MCF 10A (cell line): ENCODE data around the gene TMEM156. TPM values are rescaled to one million over a fixed set of nuclear protein-coding genes. Genes with fewer than 3 reads are reported as not detected.
"Not testable (repeated sequence)": the region's sequence is repeated elsewhere in the genome, so short reads cannot be mapped to it uniquely, and the experiment has no call there.

Experiments used
- BruUV-seq: library from RNA; stranded (reverse); fragments of 400-500 nt; replicated peaks from 2 replicates; lab custom pipeline; 2021; lab: Mats Ljungman, UMichigan
- CTCF ChIA-PET: fragments of 300-600 bp; sonication (Branson Sonifier 250); formaldehyde crosslinking; extraction: SDS; loops from one replicate; lab custom pipeline; 2021; ENCODE audit warnings: antibody characterized with exemption, inconsistent platforms; lab: Yijun Ruan, JAX
- POLR2A ChIA-PET: fragments of 300-600, 350-650 bp; sonication (Branson Sonifier 250); formaldehyde crosslinking; extraction: SDS; loops from one replicate; lab custom pipeline; 2020; ENCODE audit warnings: antibody characterized with exemption, inconsistent platforms; lab: Yijun Ruan, JAX
- DNase-seq: peaks from one replicate; pipeline ENCODE4 v3.0.0-alpha.2; 2018; ENCODE audit not compliant: unreplicated experiment
- H3K27ac Mint-ChIP-seq: one replicate; pipeline ENCODE4 v1.8.0; 2022; ENCODE audit warnings: mild to moderate bottlenecking, low read depth, mixed read lengths; ENCODE audit not compliant: unreplicated experiment
- H3K27me3 Mint-ChIP-seq: one replicate; pipeline ENCODE4 v1.8.0; 2022; ENCODE audit warnings: mixed read lengths; ENCODE audit not compliant: insufficient read depth, unreplicated experiment
- H3K36me3 Mint-ChIP-seq: one replicate; pipeline ENCODE4 v1.8.0; 2022; ENCODE audit warnings: mild to moderate bottlenecking, moderate library complexity, mixed read lengths; ENCODE audit not compliant: insufficient read depth, unreplicated experiment
- H3K4me1 Mint-ChIP-seq: one replicate; pipeline ENCODE4 v1.8.0; 2022; ENCODE audit warnings: mixed read lengths; ENCODE audit not compliant: insufficient read depth, unreplicated experiment
- H3K4me3 Mint-ChIP-seq: one replicate; pipeline ENCODE4 v1.8.0; 2022; ENCODE audit warnings: mild to moderate bottlenecking, moderate library complexity, mixed read lengths; ENCODE audit not compliant: unreplicated experiment
- H3K9me3 Mint-ChIP-seq: one replicate; pipeline ENCODE4 v1.8.0; 2022; ENCODE audit warnings: mixed read lengths; ENCODE audit not compliant: unreplicated experiment
- intact Hi-C: fragments of 100-400 bp; cut with micrococcal nuclease; formaldehyde crosslinking; loops from 2 replicates; pipeline ENCODE4 v1.14.1; 2022
- total RNA-seq: library from RNA; stranded (reverse); gene quantifications from 2 replicates; pipeline ENCODE4 v1.2.3, GENCODE V29; 2022
- TF ChIP-seq, protein P1 (sequence below): fragments of 200-600 bp; IDR thresholded peaks from one replicate; pipeline ENCODE4 v1.8.0; 2022; ENCODE audit warnings: antibody characterized with exemption, mild to moderate bottlenecking; ENCODE audit not compliant: unreplicated experiment

Gene TMEM156
- total RNA-seq, 1 experiment from 2014 or later = 5.3 TPM

DNA sequence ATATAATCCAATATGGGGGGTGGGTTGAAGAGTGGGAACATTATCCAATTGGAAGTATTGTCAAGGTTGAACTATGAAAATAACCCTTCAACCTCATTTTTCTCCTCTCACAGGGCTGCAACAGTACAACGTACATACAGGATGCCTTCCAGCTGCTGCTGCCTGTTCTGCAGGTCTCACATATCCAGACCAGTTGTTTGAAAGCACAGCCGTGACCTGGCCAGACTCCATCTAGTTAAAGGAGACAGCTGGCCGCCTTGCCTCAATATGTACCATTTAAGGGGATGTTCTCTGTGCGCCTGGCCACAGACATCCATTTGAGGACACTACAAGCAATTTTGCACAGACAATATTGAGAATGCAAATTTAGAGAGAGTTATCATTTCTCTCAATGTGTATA is 88.9 kb downstream of the TMEM156 start:
- Mint-ChIP-seq H3K4me1 (peaks cover 5% of the 10 kb centered on the region), H3K27ac (no peak overlapping the region), H3K9me3 (no peaks in the 10 kb centered on the region), H3K4me3 (no peak overlapping the region), H3K27me3 (no peaks in the 10 kb centered on the region), H3K36me3 (peaks cover 24% of the 10 kb centered on the region)
- CTCF ChIA-PET = interaction anchor here (0.6 to 1.8 kb wide), 3 partner anchors 12 to 192 kb away, joined by 3 to 8 read pairs (median 3); no protein-coding TSS in a partner anchor
- POLR2A ChIA-PET = no interaction called here
- intact Hi-C loops = no loop called here
- BruUV-seq = no TSS peak
- no peak for DNase-seq
- TF ChIP-seq, protein P1, sequence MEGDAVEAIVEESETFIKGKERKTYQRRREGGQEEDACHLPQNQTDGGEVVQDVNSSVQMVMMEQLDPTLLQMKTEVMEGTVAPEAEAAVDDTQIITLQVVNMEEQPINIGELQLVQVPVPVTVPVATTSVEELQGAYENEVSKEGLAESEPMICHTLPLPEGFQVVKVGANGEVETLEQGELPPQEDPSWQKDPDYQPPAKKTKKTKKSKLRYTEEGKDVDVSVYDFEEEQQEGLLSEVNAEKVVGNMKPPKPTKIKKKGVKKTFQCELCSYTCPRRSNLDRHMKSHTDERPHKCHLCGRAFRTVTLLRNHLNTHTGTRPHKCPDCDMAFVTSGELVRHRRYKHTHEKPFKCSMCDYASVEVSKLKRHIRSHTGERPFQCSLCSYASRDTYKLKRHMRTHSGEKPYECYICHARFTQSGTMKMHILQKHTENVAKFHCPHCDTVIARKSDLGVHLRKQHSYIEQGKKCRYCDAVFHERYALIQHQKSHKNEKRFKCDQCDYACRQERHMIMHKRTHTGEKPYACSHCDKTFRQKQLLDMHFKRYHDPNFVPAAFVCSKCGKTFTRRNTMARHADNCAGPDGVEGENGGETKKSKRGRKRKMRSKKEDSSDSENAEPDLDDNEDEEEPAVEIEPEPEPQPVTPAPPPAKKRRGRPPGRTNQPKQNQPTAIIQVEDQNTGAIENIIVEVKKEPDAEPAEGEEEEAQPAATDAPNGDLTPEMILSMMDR = no peak

DNA sequence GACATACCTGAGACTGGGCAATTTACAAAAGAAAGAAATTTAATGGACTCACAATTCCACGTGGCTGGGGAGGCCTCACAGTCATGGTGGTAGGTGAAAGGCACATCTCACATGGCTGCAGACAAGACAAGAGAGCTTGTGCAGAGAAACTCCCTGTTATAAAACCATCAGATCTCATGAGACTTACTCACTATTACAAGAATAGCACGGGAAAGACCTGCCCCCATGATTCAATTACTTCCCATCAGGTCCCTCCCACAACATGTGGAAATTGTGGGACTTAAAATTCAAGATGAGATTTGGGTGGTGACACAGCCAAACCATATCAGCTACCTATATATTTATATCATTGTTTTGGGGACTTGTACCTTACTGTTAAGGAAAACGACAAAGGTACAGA is 90.3 kb downstream of the TMEM156 start:
- H3K36me3 Mint-ChIP-seq = peaks cover 35% of the 10 kb centered on the region
- H3K27ac Mint-ChIP-seq, DNase-seq, H3K9me3 Mint-ChIP-seq, H3K27me3 Mint-ChIP-seq, H3K4me3 Mint-ChIP-seq, BruUV-seq, intact Hi-C loops, H3K4me1 Mint-ChIP-seq: not testable (repeated sequence)
- CTCF ChIA-PET = interaction anchor here (1.2 to 1.8 kb wide), 3 partner anchors 9 to 193 kb away, joined by 3 to 8 read pairs (median 5); no protein-coding TSS in a partner anchor
- POLR2A ChIA-PET = interaction anchor here (0.7 to 2.1 kb wide), 3 partner anchors 14 to 75 kb away, joined by 3 to 6 read pairs (median 4); partner anchors contain the start of gene FAM114A1

DNA sequence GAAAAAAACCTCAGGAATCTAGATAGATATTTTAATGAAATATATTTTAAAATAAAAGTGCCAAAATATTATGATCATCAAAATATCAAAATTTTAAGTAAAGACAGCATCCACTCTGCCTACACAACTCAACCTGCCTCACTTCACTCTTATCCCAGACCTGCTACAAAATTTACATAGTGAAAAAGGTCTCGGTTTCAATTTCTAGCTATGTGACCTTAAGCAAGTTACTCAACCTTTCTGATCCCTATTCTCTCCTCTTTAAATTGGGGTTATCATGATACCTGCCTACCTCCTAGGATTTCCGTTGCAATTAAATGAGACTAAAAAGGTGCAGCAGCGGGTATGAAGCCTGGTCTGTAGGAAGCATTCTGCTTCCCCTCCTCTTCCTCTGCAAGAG is 91.7 kb downstream of the TMEM156 start:
- H3K36me3 Mint-ChIP-seq = peaks cover 45% of the 10 kb centered on the region
- no peaks in the 10 kb centered on the region for H3K9me3 Mint-ChIP-seq
- no peak for DNase-seq
- no TSS peak for BruUV-seq
- no peak overlapping the region for H3K4me3 Mint-ChIP-seq
- no peaks in the 10 kb centered on the region for H3K27me3 Mint-ChIP-seq
- no peaks in the 10 kb centered on the region for H3K4me1 Mint-ChIP-seq
- intact Hi-C loops = no loop called here
- ChIA-PET POLR2A (no interaction called here), CTCF (interaction anchor here (0.9 to 1.0 kb wide), 2 partner anchors 105 to 195 kb away, joined by 3 to 8 read pairs; no protein-coding TSS in a partner anchor)
- TF ChIP-seq, protein P1 = no peak
- no peak overlapping the region for H3K27ac Mint-ChIP-seq

DNA sequence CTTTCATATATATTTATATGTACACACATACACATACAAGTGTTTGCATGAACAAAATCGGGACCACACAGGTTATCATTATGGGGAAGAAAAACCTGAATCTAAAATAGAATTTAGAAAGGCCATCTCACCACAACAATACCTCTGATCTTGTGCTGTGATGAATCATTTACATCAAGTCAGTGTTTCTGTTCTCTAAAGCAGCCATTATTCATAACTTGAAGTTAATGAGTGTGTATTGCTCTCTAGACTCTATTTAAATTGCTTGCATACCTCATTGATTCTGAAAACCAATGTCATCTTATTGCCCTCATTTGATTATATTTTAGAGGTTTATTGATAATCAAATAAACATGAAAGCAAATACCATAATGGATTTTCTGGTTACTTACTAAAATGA is 93.0 kb downstream of the TMEM156 start:
- H3K27ac Mint-ChIP-seq = no peak overlapping the region

More for the DNA sequence above, 93.0 kb downstream of the TMEM156 start:
- Mint-ChIP-seq H3K4me1 (no peaks in the 10 kb centered on the region), H3K4me3 (no peak overlapping the region), H3K9me3 (no peaks in the 10 kb centered on the region), H3K36me3 (peaks cover 48% of the 10 kb centered on the region), H3K27me3 (no peaks in the 10 kb centered on the region)
- TF ChIP-seq, protein P1 = no peak
- CTCF ChIA-PET = no interaction called here
- DNase-seq = no peak
- POLR2A ChIA-PET = no interaction called here
- intact Hi-C loops = no loop called here
- BruUV-seq = no TSS peak
